Immature natural killer cell (primary cell): Measurements from ENCODE around the gene CXCL16. TPM values are rescaled to one million over a fixed set of nuclear protein-coding genes. Genes with fewer than 3 reads are reported as not detected.
"Not testable (repeated sequence)": the region's sequence is repeated elsewhere in the genome, so short reads cannot be mapped to it uniquely, and the experiment has no call there.

Source experiments
- DNase-seq, 3 donors: peaks; one replicate each; pipeline ENCODE4 v3.0.0; 2022; ENCODE audit warnings: mixed read lengths in 1 of 3
- H3K27ac Mint-ChIP-seq, 6 donors: one replicate each; pipeline ENCODE4 v1.8.0; 2020; ENCODE audit warnings: mixed read lengths in 6 of 6, mild to moderate bottlenecking in 5 of 6, inconsistent platforms in 4 of 6, moderate library complexity in 3 of 6
- H3K27me3 Mint-ChIP-seq, 3 donors: one replicate each; pipeline ENCODE4 v1.8.0; 2020 to 2021; ENCODE audit warnings: low read depth in 3 of 3, mild to moderate bottlenecking in 3 of 3, mixed read lengths in 3 of 3, moderate library complexity in 3 of 3, inconsistent platforms in 1 of 3
- H3K36me3 Mint-ChIP-seq, 3 donors: one replicate each; pipeline ENCODE4 v1.8.0; 2020; ENCODE audit warnings: mixed read lengths in 3 of 3, inconsistent platforms in 2 of 3, mild to moderate bottlenecking in 2 of 3
- H3K4me1 Mint-ChIP-seq, 2 donors: one replicate each; pipeline ENCODE4 v1.8.0; 2020; ENCODE audit warnings: inconsistent platforms in 2 of 2, mild to moderate bottlenecking in 2 of 2, mixed read lengths in 2 of 2, moderate library complexity in 1 of 2
- H3K4me3 Mint-ChIP-seq, 5 donors: one replicate each; pipeline ENCODE4 v1.8.0; 2020; ENCODE audit warnings: mild to moderate bottlenecking in 5 of 5, mixed read lengths in 5 of 5, inconsistent platforms in 3 of 5, moderate library complexity in 3 of 5
- H3K9me3 Mint-ChIP-seq, 6 donors: one replicate each; pipeline ENCODE4 v1.8.0; 2020; ENCODE audit warnings: mild to moderate bottlenecking in 6 of 6, mixed read lengths in 6 of 6, inconsistent platforms in 4 of 6, moderate library complexity in 3 of 6
- polyA plus RNA-seq, 3 donors: library from polyadenylated mRNA; unstranded; fragments of 300-500 nt; fragmentation: Illumina TruSeq; gene quantifications; one replicate each; pipeline ENCODE4 v1.2.3, GENCODE V29; 2021

The CXCL16 gene
- polyA plus RNA-seq, 3 donors from 2014 or later = 1.1 to 2.2 (median 1.1) TPM

- peaks cover 10 to 17% (median 15%) of the 10 kb centered on the region in 3 donors for H3K36me3 Mint-ChIP-seq
- peaks cover 17 to 18% of the 10 kb centered on the region in 2 donors for H3K4me1 Mint-ChIP-seq
- no peak for DNase-seq
- peak overlapping the region in 1 of 6 donors; percentile 53 for H3K27ac Mint-ChIP-seq
- peaks cover 2 to 8% (median 3%) of the 10 kb centered on the region in 3 donors for H3K27me3 Mint-ChIP-seq
- H3K4me3 Mint-ChIP-seq = no peak overlapping the region
- H3K9me3 Mint-ChIP-seq = no peaks in the 10 kb centered on the region
These were observed 17.0 kb downstream of the CXCL16 start for GRCh38 chr17:4722678-4723240.

- Mint-ChIP-seq H3K27ac (peak overlapping the region; percentile 61 to 84 (median 82)), H3K9me3 (no peaks in the 10 kb centered on the region), H3K4me3 (peak overlapping the region in 2 of 5 donors; percentile 18 to 67), H3K27me3 (peaks cover 2 to 8% (median 2%) of the 10 kb centered on the region in 3 donors), H3K4me1 (peaks cover 28 to 29% of the 10 kb centered on the region in 2 donors), H3K36me3 (peaks cover 10 to 24% (median 23%) of the 10 kb centered on the region in 3 donors)
- peak; percentile 35 to 68 (median 47) for DNase-seq
These were observed 18.3 kb downstream of the CXCL16 start for GRCh38 chr17:4721203-4722135.

- H3K9me3 Mint-ChIP-seq = no peaks in the 10 kb centered on the region
- H3K27me3 Mint-ChIP-seq = peaks cover 2 to 8% (median 2%) of the 10 kb centered on the region in 3 donors
- H3K4me3 Mint-ChIP-seq = no peak overlapping the region
- DNase-seq = no peak
- H3K4me1 Mint-ChIP-seq = peaks cover 32 to 33% of the 10 kb centered on the region in 2 donors
- H3K27ac Mint-ChIP-seq = peak overlapping the region; percentile 61 to 83 (median 71)
- peaks cover 10 to 24% (median 23%) of the 10 kb centered on the region in 3 donors for H3K36me3 Mint-ChIP-seq
These were observed 18.9 kb downstream of the CXCL16 start for GRCh38 chr17:4720787-4721186.

GRCh38 chr17:4719684-4720221 lies 20.0 kb downstream of the CXCL16 start:
- H3K27me3 Mint-ChIP-seq = peaks cover 2 to 13% (median 4%) of the 10 kb centered on the region in 3 donors
- peaks cover 42 to 43% of the 10 kb centered on the region in 2 donors for H3K4me1 Mint-ChIP-seq
- H3K27ac Mint-ChIP-seq = peak overlapping the region in 4 of 6 donors; percentile 17 to 64 (median 52)
- no peak for DNase-seq
- no peaks in the 10 kb centered on the region for H3K9me3 Mint-ChIP-seq
- peaks cover 10 to 28% (median 23%) of the 10 kb centered on the region in 3 donors for H3K36me3 Mint-ChIP-seq
- H3K4me3 Mint-ChIP-seq = peak overlapping the region in 1 of 5 donors; percentile 3

GRCh38 chr17:4719146-4719545 lies 20.6 kb downstream of the CXCL16 start:
- no peak overlapping the region for H3K4me3 Mint-ChIP-seq
- peaks cover 47% of the 10 kb centered on the region in 2 donors for H3K4me1 Mint-ChIP-seq
- no peak for DNase-seq
- peak overlapping the region in 2 of 6 donors; percentile 53 to 64 for H3K27ac Mint-ChIP-seq
- peaks cover 10 to 28% (median 23%) of the 10 kb centered on the region in 3 donors for H3K36me3 Mint-ChIP-seq
- H3K9me3 Mint-ChIP-seq = no peaks in the 10 kb centered on the region
- peaks cover 2 to 13% (median 4%) of the 10 kb centered on the region in 3 donors for H3K27me3 Mint-ChIP-seq

GRCh38 chr17:4718276-4718675 lies 21.5 kb downstream of the CXCL16 start:
- Mint-ChIP-seq H3K4me3 (peak overlapping the region in 2 of 5 donors; percentile 45 to 65), H3K36me3 (peaks cover 10 to 28% (median 23%) of the 10 kb centered on the region in 3 donors), H3K27me3 (peaks cover 2 to 13% (median 4%) of the 10 kb centered on the region in 3 donors), H3K9me3 (no peaks in the 10 kb centered on the region), H3K4me1 (peaks cover 53 to 55% of the 10 kb centered on the region in 2 donors), H3K27ac (peak overlapping the region; percentile 71 to 87 (median 82))
- no peak for DNase-seq

GRCh38 chr17:4717791-4718190 lies 21.9 kb downstream of the CXCL16 start:
- H3K27me3 Mint-ChIP-seq = peaks cover 2 to 10% (median 4%) of the 10 kb centered on the region in 3 donors
- H3K9me3 Mint-ChIP-seq = no peaks in the 10 kb centered on the region
- peak overlapping the region; percentile 72 to 87 (median 82) for H3K27ac Mint-ChIP-seq

GRCh38 chr17:4716081-4716480 lies 23.6 kb downstream of the CXCL16 start:
- Mint-ChIP-seq H3K4me3 (peak overlapping the region in 3 of 5 donors; percentile 85 to 86 (median 85)), H3K27me3 (peaks cover 2 to 7% (median 4%) of the 10 kb centered on the region in 3 donors), H3K4me1 (peaks cover 63 to 65% of the 10 kb centered on the region in 2 donors), H3K27ac (peak overlapping the region; percentile 88 to 98 (median 97)), H3K9me3 (no peaks in the 10 kb centered on the region), H3K36me3 (peaks cover 10 to 22% (median 13%) of the 10 kb centered on the region in 3 donors)
- DNase-seq = no peak

More at GRCh38 chr17:4717791-4718190, 21.9 kb downstream of the CXCL16 start:
- H3K36me3 Mint-ChIP-seq = peaks cover 10 to 28% (median 21%) of the 10 kb centered on the region in 3 donors
- DNase-seq = peak; percentile 35 to 46 (median 44)
- H3K4me3 Mint-ChIP-seq = peak overlapping the region; percentile 34 to 65 (median 45)
- peaks cover 55 to 56% of the 10 kb centered on the region in 2 donors for H3K4me1 Mint-ChIP-seq

- H3K27me3 Mint-ChIP-seq = peaks cover 2 to 8% (median 5%) of the 10 kb centered on the region in 3 donors
These were observed 24.5 kb downstream of the CXCL16 start for GRCh38 chr17:4715063-4715744.

GRCh38 chr17:4714340-4715062 lies 25.2 kb downstream of the CXCL16 start:
- DNase-seq, H3K27me3 Mint-ChIP-seq: not testable (repeated sequence)

More at GRCh38 chr17:4715063-4715744, 24.5 kb downstream of the CXCL16 start:
- H3K27ac Mint-ChIP-seq = peak overlapping the region; percentile 88 to 98 (median 97)
- DNase-seq = peak; percentile 62 to 72 (median 63)
- peaks cover 6 to 17% (median 8%) of the 10 kb centered on the region in 3 donors for H3K36me3 Mint-ChIP-seq
- H3K4me3 Mint-ChIP-seq = peak overlapping the region; percentile 82 to 88 (median 85)
- no peaks in the 10 kb centered on the region for H3K9me3 Mint-ChIP-seq
- H3K4me1 Mint-ChIP-seq = peaks cover 63 to 65% of the 10 kb centered on the region in 2 donors

GRCh38 chr17:4712526-4712925 lies 27.2 kb downstream of the CXCL16 start:
- peaks cover 0 to 11% (median 9%) of the 10 kb centered on the region in 3 donors for H3K27me3 Mint-ChIP-seq
- no peaks in the 10 kb centered on the region for H3K9me3 Mint-ChIP-seq
- peaks cover 0 to 10% (median 8%) of the 10 kb centered on the region in 3 donors for H3K36me3 Mint-ChIP-seq
- peak overlapping the region; percentile 71 to 97 (median 84) for H3K27ac Mint-ChIP-seq
- no peak for DNase-seq
- H3K4me1 Mint-ChIP-seq = peaks cover 64 to 68% of the 10 kb centered on the region in 2 donors
- H3K4me3 Mint-ChIP-seq = peak overlapping the region; percentile 95 to 98 (median 97)

More at GRCh38 chr17:4714340-4715062, 25.2 kb downstream of the CXCL16 start:
- Mint-ChIP-seq H3K4me1 (peaks cover 67 to 68% of the 10 kb centered on the region in 2 donors), H3K27ac (peak overlapping the region; percentile 88 to 98 (median 97)), H3K4me3 (peak overlapping the region; percentile 82 to 88 (median 85)), H3K36me3 (peaks cover 5 to 17% (median 8%) of the 10 kb centered on the region in 3 donors)
- H3K9me3 Mint-ChIP-seq = not testable (repeated sequence)

GRCh38 chr17:4711661-4712181 lies 28.0 kb downstream of the CXCL16 start:
- Mint-ChIP-seq H3K36me3 (peaks cover 0 to 3% (median under 1%) of the 10 kb centered on the region in 3 donors), H3K4me3 (peak overlapping the region; percentile 95 to 98 (median 97)), H3K27me3 (peaks cover 0 to 11% (median 9%) of the 10 kb centered on the region in 3 donors), H3K9me3 (no peaks in the 10 kb centered on the region), H3K4me1 (peaks cover 55 to 60% of the 10 kb centered on the region in 2 donors), H3K27ac (peak overlapping the region; percentile 76 to 98 (median 92))
- DNase-seq = no peak
